ENCODE data around the gene IFI35.

The IFI35 gene

GRCh38 chr17:43024407-43025289 is 18.1 kb downstream of the IFI35 start, which contains the start of gene RND2 (continued):
- TF ChIP-seq ZBTB26 (tag by site-specific recombination; optimal IDR thresholded peaks at IDR 0.05), result peak; percentile 52
- no peak for TF ChIP-seq ZNF302 (tag by site-specific recombination; IDR thresholded peaks at IDR 0.05; ENCODE audit: low read depth)
- TF ChIP-seq ZIC2 (tag by site-specific recombination; IDR thresholded peaks at IDR 0.05), result peak; percentile 73
- TF ChIP-seq ZNF792 (tag by site-specific recombination; IDR thresholded peaks at IDR 0.05), result no peak
- no peak for TF ChIP-seq ZNF19 (tag by site-specific recombination; IDR thresholded peaks at IDR 0.05; ENCODE audit: low read depth)
- peak; percentile 67; the same call in 1 of the 2 replicates for TF ChIP-seq ZNF580 (tag by site-specific recombination; IDR thresholded peaks at IDR 0.05)
- peak; percentile 14; the same call in 1 of the 2 replicates for TF ChIP-seq ZBTB48 (tag by site-specific recombination; IDR thresholded peaks at IDR 0.05)
- no peak for TF ChIP-seq ZNF148 (tag by site-specific recombination; IDR thresholded peaks at IDR 0.05; ENCODE audit: borderline replicate concordance)
- no peak for TF ChIP-seq ZNF530 (tag by site-specific recombination; IDR thresholded peaks at IDR 0.05; ENCODE audit: low read depth)
- TF ChIP-seq ZNF24 (tag by site-specific recombination; IDR thresholded peaks at IDR 0.05), result peak; percentile 86
- TF ChIP-seq ZNF639 (tag by site-specific recombination; IDR thresholded peaks at IDR 0.05), result no peak
- peak; percentile 75; the same call in 1 of the 2 replicates for TF ChIP-seq ZNF423 (tag by site-specific recombination; IDR thresholded peaks at IDR 0.05)
- TF ChIP-seq SP2 (tag by site-specific recombination; IDR thresholded peaks at IDR 0.05), result peak; percentile 51
- TF ChIP-seq ZNF777 (tag by site-specific recombination; IDR thresholded peaks at IDR 0.05; ENCODE audit: borderline replicate concordance), result no peak
- TF ChIP-seq YY1 (tag by site-specific recombination; IDR thresholded peaks at IDR 0.05), result 0 out of 2 replicates have a peak, but pooled peaks have one; percentile 13
- TF ChIP-seq ATF2 (tag by site-specific recombination; IDR thresholded peaks at IDR 0.05; ENCODE audit: low read depth), result peak; percentile 98
- no peak for TF ChIP-seq ZNF645 (tag by site-specific recombination; IDR thresholded peaks at IDR 0.05)
- no peak for TF ChIP-seq ZNF785 (tag by site-specific recombination; IDR thresholded peaks at IDR 0.05)
- no peak for TF ChIP-seq ZNF707 (tag by site-specific recombination; IDR thresholded peaks at IDR 0.05)
- TF ChIP-seq KLF16 (tag by site-specific recombination; IDR thresholded peaks at IDR 0.05), result 0 out of 2 replicates have a peak, but pooled peaks have one; percentile 46
- no peak for TF ChIP-seq HOXD13 (CRISPR knock-in tag; IDR thresholded peaks at IDR 0.05; ENCODE audit: borderline replicate concordance)
- no peak for TF ChIP-seq ZBTB1 (tag by site-specific recombination; IDR thresholded peaks at IDR 0.05)
- no peak for TF ChIP-seq ZNF132 (tag by site-specific recombination; IDR thresholded peaks at IDR 0.05; ENCODE audit: borderline replicate concordance)
- TF ChIP-seq ZNF114 (tag by site-specific recombination; IDR thresholded peaks at IDR 0.05), result no peak
- no peak for TF ChIP-seq ZNF23 (tag by site-specific recombination; IDR thresholded peaks at IDR 0.05; ENCODE audit: borderline replicate concordance)
- TF ChIP-seq TSHZ1 (tag by site-specific recombination; IDR thresholded peaks at IDR 0.05; ENCODE audit: borderline replicate concordance), result no peak
- TF ChIP-seq ZNF529 (tag by site-specific recombination; IDR thresholded peaks at IDR 0.05; ENCODE audit: insufficient replicate concordance), result no peak

Data from HEK293 (cell line).